NCI-H2196 (cell line): ENCODE measurements around the gene MAP3K6.

Source experiments
- DNase-seq: peaks from one replicate; lab custom pipeline; 2025; ENCODE audit not compliant: unreplicated experiment; lab: John Stamatoyannopoulos, UW

MAP3K6 gene

GRCh38 chr1:27341525-27342252, 25.1 kb downstream of the MAP3K6 start, which contains the start of gene SYTL1:
SYTL1 (plus strand) TSS chr1:27342022; CDS start chr1:27345335, 3,313 bp downstream.
- DNase-seq: peak; percentile 82

DNA sequence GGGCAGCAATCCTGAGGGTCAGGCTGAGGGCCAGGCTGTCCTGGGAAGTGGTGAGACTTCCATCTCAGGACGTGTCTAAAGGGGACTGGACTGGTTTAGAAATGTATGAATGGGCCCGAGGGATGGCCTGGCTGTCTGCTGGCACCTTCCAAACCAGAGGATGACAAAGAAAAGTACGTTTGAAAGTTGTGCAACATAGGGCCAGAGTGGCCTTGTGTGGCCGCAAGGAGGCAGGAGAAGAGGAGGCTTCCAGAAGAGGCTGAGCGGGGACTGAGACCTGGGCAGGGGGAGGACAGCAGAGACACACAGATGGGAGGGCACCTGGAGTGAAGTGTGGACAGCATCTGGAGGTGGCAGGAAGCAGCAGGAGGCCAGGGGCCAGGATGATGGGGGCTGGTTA, 27.5 kb downstream of the MAP3K6 start:
- no peak for DNase-seq

DNA sequence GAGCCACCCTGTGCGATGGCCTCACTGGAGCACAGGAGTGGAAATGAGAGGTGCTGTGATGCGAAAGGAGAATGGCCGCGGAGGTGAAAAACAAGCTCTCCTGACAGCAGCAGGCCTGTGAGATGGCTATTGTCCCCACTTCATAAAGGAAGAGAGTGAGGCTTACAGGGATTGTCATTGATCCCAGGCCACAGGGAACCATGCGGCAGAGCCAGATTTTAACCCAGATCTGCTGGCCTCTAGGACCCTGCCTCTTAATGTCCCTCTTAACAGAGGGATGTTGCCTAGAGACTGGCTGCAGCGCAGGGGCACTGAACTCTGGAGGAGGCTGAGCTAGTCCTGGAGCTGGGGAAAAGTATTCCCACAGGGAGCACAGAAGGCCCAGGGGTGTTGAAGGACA, 28.0 kb downstream of the MAP3K6 start:
- no peak for DNase-seq

- no peak for DNase-seq
These were observed 30.0 kb downstream of the MAP3K6 start for GRCh38 chr1:27336756-27337155.

DNA sequence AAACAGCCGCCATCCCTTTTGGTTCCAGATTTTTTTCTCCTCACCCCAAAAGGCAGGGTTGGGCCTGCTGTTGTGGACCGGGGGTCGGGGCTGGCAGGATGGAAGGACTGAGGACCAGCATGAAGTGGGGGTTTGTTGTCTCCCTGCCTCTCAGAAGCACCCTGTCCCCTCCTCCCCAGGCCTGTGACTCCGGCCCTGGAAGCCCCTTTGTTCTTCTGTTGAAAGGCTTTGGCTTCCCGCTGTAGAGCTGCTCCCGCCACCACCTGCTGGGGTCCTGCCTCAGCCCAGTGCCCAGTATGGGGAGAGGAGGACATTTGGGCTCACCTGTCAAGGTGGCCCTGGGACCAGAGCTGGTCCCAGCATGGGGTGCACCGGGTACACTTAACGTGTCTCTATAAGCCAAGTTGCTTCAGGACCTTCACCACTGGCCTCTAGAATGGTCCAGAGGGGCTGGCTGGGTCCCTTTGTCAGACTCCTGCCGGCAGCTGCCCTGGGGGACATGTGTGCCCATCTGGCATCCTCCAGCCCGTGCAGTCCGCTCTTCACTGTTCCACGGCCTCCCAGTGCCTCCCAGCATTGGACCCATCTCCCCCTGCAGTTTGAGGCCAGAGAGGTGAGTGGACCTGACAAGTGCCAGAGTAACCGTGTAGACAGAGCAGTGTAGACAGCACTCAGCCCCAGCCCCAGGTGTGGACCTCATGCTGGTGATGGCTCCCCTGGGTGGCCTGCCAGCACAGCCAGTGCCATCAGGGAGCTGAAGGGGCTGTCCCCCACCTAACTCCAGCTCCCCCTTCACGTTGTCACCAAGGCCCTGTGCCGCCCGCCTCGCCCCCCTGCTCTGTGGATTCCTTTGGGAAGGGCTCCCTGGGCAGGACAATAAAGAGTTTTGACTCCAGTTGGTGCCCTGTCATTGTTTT, 31.0 kb downstream of the MAP3K6 start:
- no peak for DNase-seq

- DNase-seq: no peak
These were observed 33.0 kb downstream of the MAP3K6 start for GRCh38 chr1:27333717-27334279.

DNA sequence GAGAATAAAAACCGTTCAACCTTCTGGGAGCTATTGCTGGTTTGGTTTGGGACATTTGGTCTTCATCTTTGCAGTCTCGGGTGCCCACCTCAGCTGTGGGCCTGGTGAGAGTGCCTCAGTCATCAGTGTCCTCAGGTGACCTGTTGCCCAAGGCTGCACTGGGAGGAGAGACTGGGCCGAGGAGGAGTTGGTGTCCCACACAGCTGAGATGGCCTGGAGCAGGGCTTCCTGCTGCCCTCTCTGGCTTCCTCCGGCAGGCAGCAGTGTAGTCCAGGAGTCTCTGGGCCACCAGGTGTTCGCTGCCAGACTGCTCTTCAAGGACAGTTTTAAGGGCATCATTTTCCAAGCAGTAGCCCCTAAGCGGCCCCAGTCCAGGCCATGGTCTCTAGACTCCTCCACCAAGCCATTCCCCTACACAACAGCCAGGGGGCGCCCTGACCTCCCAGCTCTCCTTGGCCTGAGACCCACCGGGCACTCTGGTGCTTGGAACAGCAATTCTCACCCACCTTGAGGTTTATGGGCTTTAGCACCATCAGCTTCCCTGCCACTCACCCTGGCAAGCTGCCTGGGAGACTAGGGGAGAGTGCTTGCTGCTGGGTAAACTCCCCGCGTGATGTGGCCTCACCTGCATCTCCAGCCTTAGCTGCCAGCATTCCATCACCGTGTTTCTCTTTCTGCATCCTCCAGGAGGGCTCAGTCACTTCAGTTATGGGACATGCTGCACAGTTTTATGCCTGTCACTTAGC, 34.1 kb downstream of the MAP3K6 start:
- DNase-seq: peak; percentile 61

- DNase-seq: no peak
These were observed 34.8 kb downstream of the MAP3K6 start for GRCh38 chr1:27331922-27332321.

- DNase-seq: no peak
These were observed 35.3 kb downstream of the MAP3K6 start for GRCh38 chr1:27331426-27331825.

GRCh38 chr1:27330786-27331185, 36.0 kb downstream of the MAP3K6 start:
- no peak for DNase-seq

DNA sequence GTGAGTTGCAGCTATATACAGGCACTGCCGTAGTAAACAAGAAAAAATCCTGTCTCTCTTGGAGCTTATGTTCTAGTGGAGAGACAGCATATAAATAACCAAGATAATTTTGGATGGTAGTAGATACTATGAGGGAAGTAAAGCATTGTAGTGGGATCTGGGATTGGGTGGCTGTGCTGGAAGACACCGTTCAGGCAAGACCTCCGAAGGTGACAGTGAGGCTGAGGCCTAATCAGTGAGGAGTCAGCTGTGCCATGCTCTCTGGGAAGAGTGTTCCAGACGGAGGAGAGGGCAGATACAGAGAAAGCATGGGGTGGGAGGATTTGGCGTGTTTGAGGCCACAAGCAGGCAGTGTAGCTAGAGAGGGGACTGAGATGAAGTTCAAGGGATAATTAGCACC, 38.8 kb downstream of the MAP3K6 start:
- no peak for DNase-seq

- DNase-seq: no peak
These were observed 41.5 kb downstream of the MAP3K6 start for GRCh38 chr1:27325286-27325685.

DNA sequence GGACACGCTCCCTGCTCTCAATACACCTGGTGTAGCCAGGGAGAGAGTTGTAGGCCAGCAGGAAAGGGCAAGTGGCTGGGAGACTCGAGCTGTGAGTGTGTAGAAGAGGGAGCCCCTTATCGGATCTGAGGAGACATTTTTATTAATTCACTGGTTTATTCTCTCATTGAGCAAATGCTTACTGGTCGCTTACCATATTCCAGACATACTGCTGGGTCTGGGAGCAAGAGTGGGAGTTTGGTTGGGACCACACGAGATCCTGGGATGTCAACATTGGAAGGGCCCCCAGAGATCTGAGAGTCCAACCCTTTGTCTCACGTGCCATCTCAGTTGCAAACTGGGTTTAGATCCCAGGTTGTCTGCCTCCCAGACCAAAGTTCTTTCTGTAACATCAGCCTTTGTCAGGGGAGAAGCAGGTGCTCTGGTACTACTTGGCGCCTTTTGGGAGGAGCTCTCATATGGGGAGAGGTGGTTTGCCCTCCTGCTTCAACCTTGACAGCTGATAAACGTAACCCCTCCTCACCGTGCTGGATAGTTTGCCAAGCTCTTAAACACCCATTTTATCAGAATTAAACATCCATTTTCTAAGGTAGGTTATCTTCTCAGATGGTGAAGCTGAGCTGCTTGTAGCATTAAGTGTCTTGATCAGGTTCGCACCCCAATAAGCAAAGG, 44.1 kb downstream of the MAP3K6 start:
- DNase-seq: no peak

GRCh38 chr1:27321813-27322568, 44.8 kb downstream of the MAP3K6 start, which contains the start of gene TMEM222:
TMEM222 (plus strand) TSS chr1:27322163; CDS start chr1:27322198, 35 bp downstream.
- peak; percentile 99 for DNase-seq

GRCh38 chr1:27318596-27318995, 48.2 kb downstream of the MAP3K6 start:
- no peak for DNase-seq

DNA sequence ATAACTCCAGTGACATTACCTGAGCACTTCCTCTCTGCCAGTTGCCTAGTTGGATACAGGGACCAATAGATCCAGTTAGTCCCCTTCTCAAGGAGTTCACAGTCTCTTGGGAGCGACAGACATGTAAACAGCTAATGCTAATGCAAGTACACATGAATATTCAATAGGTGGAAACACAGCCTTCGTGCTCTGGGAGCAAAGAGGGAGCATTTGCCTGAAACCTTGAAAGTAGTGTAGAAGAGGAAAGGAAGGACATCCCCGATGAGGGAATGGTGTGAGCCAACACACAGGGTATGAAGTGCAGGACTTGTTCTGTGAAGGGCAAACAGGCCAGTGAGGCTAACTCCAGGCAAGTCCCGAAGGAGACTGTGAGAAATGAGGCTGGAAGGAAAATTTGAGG, 48.6 kb downstream of the MAP3K6 start:
- no peak for DNase-seq

- DNase-seq: no peak
These were observed 49.9 kb downstream of the MAP3K6 start for GRCh38 chr1:27316860-27317259.

DNA sequence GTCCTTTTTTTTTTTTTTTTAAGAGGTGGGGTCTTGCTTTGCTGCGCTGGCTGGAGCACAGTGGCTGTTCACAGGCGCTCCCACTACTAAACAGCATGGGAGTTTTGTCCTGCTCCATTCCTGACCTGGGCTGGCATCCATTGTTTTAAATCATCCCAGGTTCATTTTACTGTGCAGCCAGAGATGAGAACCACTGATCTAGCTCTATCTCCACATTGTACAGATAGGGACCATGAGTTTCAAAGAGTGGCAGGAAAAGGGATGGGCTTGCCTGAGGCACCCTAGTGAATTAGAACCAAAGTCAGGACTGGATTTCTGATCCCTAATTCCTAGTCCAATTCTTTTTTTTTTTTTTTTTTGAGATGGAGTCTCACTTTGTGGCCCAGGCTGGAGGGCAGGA, 52.0 kb downstream of the MAP3K6 start:
- DNase-seq: no peak

- DNase-seq: no peak
These were observed 52.6 kb downstream of the MAP3K6 start for GRCh38 chr1:27314169-27314568.
